ENCODE data around the gene BUD23.

DNA sequence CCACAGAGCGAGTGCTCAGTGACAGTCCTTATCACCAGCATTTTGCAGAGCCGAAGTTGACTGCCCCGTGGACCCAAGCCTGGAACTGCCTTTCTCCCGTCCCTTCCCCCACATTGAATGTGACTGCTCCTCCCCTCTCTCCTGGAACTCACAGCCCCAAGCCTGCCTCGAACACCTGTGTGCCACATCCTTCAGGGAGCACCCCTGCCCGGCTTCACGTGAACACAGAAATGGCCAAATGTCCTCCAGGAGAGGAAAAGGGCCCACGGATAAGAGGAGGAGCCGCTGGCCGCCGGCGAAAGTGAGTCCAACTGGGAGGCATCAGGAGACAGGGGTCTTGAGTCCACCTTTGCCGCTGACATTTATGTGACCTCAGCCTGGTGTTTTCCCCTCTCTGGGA is 19.8 kb downstream of the BUD23 start:
- TF ChIP-seq CTCF (conservative IDR thresholded peaks at IDR 0.05; ENCODE audit: low read depth, low read length): no peak
- TF ChIP-seq EZH2 (IDR thresholded peaks at IDR 0.05; ENCODE audit: low read length, unreplicated experiment): no peak
- TF ChIP-seq EZH2phosphoT487 (IDR thresholded peaks at IDR 0.05; ENCODE audit: borderline replicate concordance, low read length): no peak

Data from PC-3 (cell line).